Prostate gland (tissue), 2 donors: ENCODE measurements around the gene BAIAP2L1. TPM values are rescaled to one million over a fixed set of nuclear protein-coding genes. Genes with fewer than 3 reads are reported as not detected.
"Not testable (repeated sequence)": the region's sequence is repeated elsewhere in the genome, so short reads cannot be mapped to it uniquely, and the experiment has no call there.

Experiments
- DNase-seq: peaks from one replicate; pipeline ENCODE4 v3.0.0-alpha.2; 2019; ENCODE audit warnings: low spot score
- H3K27ac ChIP-seq, 2 donors: fragments of 200-600 bp; sonication (generic); 2 replicates each; pipeline ENCODE4 v1.5.1; 2017 to 2019
- H3K27me3 ChIP-seq: fragments of 200-600 bp; sonication (generic); replicated peaks from 2 replicates; pipeline ENCODE4 v1.5.1; 2019; ENCODE audit not compliant: insufficient read depth
- H3K36me3 ChIP-seq, 2 donors: fragments of 200-600 bp; sonication (generic); 1 replicate in 1 of 2; 2 replicates in 1 of 2; pipeline versions ENCODE4 v1.5.1 to v1.8.1; 2017 to 2019
- H3K4me1 ChIP-seq: fragments of 200-600 bp; sonication (generic); replicated peaks from 2 replicates; pipeline ENCODE4 v1.5.1; 2019
- H3K4me3 ChIP-seq, 2 donors: fragments of 200-600 bp; sonication (generic); 2 replicates each; pipeline ENCODE4 v1.5.1; 2017 to 2019
- H3K9me3 ChIP-seq: fragments of 200-600 bp; sonication (generic); 2 replicates; pipeline ENCODE4 v1.5.1; 2017
- CTCF ChIP-seq, 4 experiments: fragments of 200-600 bp in 2 of 4; fragments of 450-650 bp in 2 of 4; sonication (generic) in 2 of 4; IDR thresholded peaks; 1 replicate in 3 of 4; 2 replicates in 1 of 4; pipeline ENCODE4 v1.5.1; 2016 to 2019; ENCODE audit warnings: antibody characterized with exemption in 4 of 4, mild to moderate bottlenecking in 2 of 4, moderate library complexity in 2 of 4
- POLR2A ChIP-seq: fragments of 450-650 bp; IDR thresholded peaks from one replicate; pipeline ENCODE4 v1.6.1; 2016; ENCODE audit warnings: antibody characterized with exemption, mild to moderate bottlenecking
- POLR2AphosphoS5 ChIP-seq: sonication (generic); formaldehyde crosslinking; IDR thresholded peaks from one replicate; pipeline ENCODE4 v1.6.1; 2017; ENCODE audit warnings: antibody characterized with exemption
- WGBS: methylation state at CpG from one replicate; pipeline ENCODE4 v1.1.5; 2018; 5-methylcytosine and 5-hydroxymethylcytosine counted together
- intact Hi-C: fragments of 100-400 bp; cut with DNase I; formaldehyde crosslinking; loops from one replicate; pipeline ENCODE4 v1.14.2; 2022
- total RNA-seq, 2 donors: library from RNA; depleted of rRNA; stranded (reverse); fragments of >200 nt; gene quantifications; one replicate each; pipeline ENCODE4 v1.1.0, GENCODE V29; 2016

The BAIAP2L1 gene
- total RNA-seq, 2 donors from 2014 or later: 24.7 to 41.6 TPM

GRCh38 chr7:98322331-98323270 is 78.3 kb downstream of the BAIAP2L1 start:
- intact Hi-C loops: no loop called here
- 74% methylated on average over 24 of the region's 24 CpGs for WGBS
- Histone ChIP-seq H3K27ac (no peak overlapping the region), H3K9me3 (no peaks in the 10 kb centered on the region), H3K36me3 (no peaks in the 10 kb centered on the region), H3K4me1 (no peaks in the 10 kb centered on the region), H3K4me3 (no peak overlapping the region), H3K27me3 (no peaks in the 10 kb centered on the region)
- no peak for TF ChIP-seq POLR2A
- DNase-seq: no peak

GRCh38 chr7:98321301-98321700 is 79.6 kb downstream of the BAIAP2L1 start:
- DNase-seq: no peak
- no peak for TF ChIP-seq POLR2AphosphoS5
- TF ChIP-seq CTCF (IDR thresholded peaks at IDR 0.05): no peak
- no peak for TF ChIP-seq POLR2A
- Histone ChIP-seq H3K9me3 (no peaks in the 10 kb centered on the region), H3K27ac (no peak overlapping the region), H3K27me3 (no peaks in the 10 kb centered on the region), H3K36me3 (no peaks in the 10 kb centered on the region), H3K4me1 (no peaks in the 10 kb centered on the region), H3K4me3 (no peak overlapping the region)
- intact Hi-C loops: no loop called here
- WGBS: 71% methylated on average over 10 of the region's 10 CpGs

GRCh38 chr7:98319176-98319575 is 81.7 kb downstream of the BAIAP2L1 start:
- Histone ChIP-seq H3K36me3 (no peaks in the 10 kb centered on the region), H3K9me3 (no peaks in the 10 kb centered on the region), H3K4me1 (no peaks in the 10 kb centered on the region), H3K27ac (no peak overlapping the region), H3K27me3 (no peaks in the 10 kb centered on the region), H3K4me3 (no peak overlapping the region)
- 91% methylated on average over 9 of the region's 9 CpGs for WGBS
- intact Hi-C loops: no loop called here
- DNase-seq: no peak
- TF ChIP-seq POLR2AphosphoS5 (no peak), CTCF (IDR thresholded peaks at IDR 0.05) (no peak), POLR2A (no peak)

GRCh38 chr7:98317366-98318040 is 83.4 kb downstream of the BAIAP2L1 start:
- no peak for DNase-seq
- no peaks in the 10 kb centered on the region for H3K9me3 ChIP-seq
- no peaks in the 10 kb centered on the region for H3K27me3 ChIP-seq
- TF ChIP-seq POLR2AphosphoS5: no peak
- no peak for TF ChIP-seq CTCF (IDR thresholded peaks at IDR 0.05)
- no peak for TF ChIP-seq POLR2A
- H3K4me3 ChIP-seq: no peak overlapping the region
- H3K27ac ChIP-seq: no peak overlapping the region
- no peaks in the 10 kb centered on the region for H3K36me3 ChIP-seq
- WGBS: 92% methylated on average over 14 of the region's 14 CpGs
- H3K4me1 ChIP-seq: no peaks in the 10 kb centered on the region
- intact Hi-C loops: no loop called here

GRCh38 chr7:98315994-98316527 is 84.8 kb downstream of the BAIAP2L1 start:
- 90% methylated on average over 4 of the region's 4 CpGs for WGBS
- H3K27ac ChIP-seq, H3K4me3 ChIP-seq, H3K36me3 ChIP-seq, H3K9me3 ChIP-seq, H3K4me1 ChIP-seq, H3K27me3 ChIP-seq, DNase-seq, intact Hi-C loops: not testable (repeated sequence)
